Stimulated activated CD4-positive, alpha-beta T cell treated with anti-CD3 and anti-CD28 coated beads, Interleukin-2, amount 100 ng/mL, for 4 hours (primary cell): ENCODE data around the gene PDCD1.

Experiments used
- DNase-seq: peaks from one replicate; pipeline ENCODE4 v3.0.0-alpha.2; 2020; ENCODE audit warnings: low read depth

PDCD1 gene

GRCh38 chr2:241865416-241865956 is 6.8 kb upstream of the PDCD1 start:
- no peak for DNase-seq

- no peak for DNase-seq
Observed at GRCh38 chr2:241864850-241865213, 6.1 kb upstream of the PDCD1 start.

GRCh38 chr2:241864168-241864849 is 5.6 kb upstream of the PDCD1 start:
- no peak for DNase-seq

- DNase-seq: peak; percentile 38
Observed at GRCh38 chr2:241863536-241863954, 4.9 kb upstream of the PDCD1 start.

GRCh38 chr2:241862775-241863535 is 4.3 kb upstream of the PDCD1 start:
- DNase-seq: no peak

- no peak for DNase-seq
Observed at GRCh38 chr2:241862093-241862492, 3.4 kb upstream of the PDCD1 start.

- DNase-seq: no peak
Observed at GRCh38 chr2:241861264-241861663, 2.6 kb upstream of the PDCD1 start.

GRCh38 chr2:241860184-241861078 is 1.7 kb upstream of the PDCD1 start:
- no peak for DNase-seq

- peak; percentile 78 for DNase-seq
Observed at GRCh38 chr2:241859436-241860183, 916 bp upstream of the PDCD1 start.

- DNase-seq: no peak
Observed at GRCh38 chr2:241859017-241859435, 332 bp upstream of the PDCD1 start.

- no peak for DNase-seq
Observed at GRCh38 chr2:241857572-241858121, 1.0 kb downstream of the PDCD1 start.

- DNase-seq: no peak
Observed at GRCh38 chr2:241857041-241857541, 1.6 kb downstream of the PDCD1 start.

GRCh38 chr2:241855888-241856422 is 2.7 kb downstream of the PDCD1 start:
- DNase-seq: no peak

GRCh38 chr2:241855245-241855887 is 3.3 kb downstream of the PDCD1 start:
- DNase-seq: no peak

- DNase-seq: no peak
Observed at GRCh38 chr2:241854342-241855244, 4.1 kb downstream of the PDCD1 start.

- no peak for DNase-seq
Observed at GRCh38 chr2:241853651-241854341, 4.9 kb downstream of the PDCD1 start.

GRCh38 chr2:241852981-241853631 is 5.6 kb downstream of the PDCD1 start:
- no peak for DNase-seq
